AML-193 (cell line): Measurements from ENCODE around the gene MFSD8.
A peak's percentile ranks its signal among the peaks of the same experiment; 100 is the strongest.
"Not testable (repeated sequence)": the region's sequence is repeated elsewhere in the genome, so short reads cannot be mapped to it uniquely, and the experiment has no call there.

Experiments
- DNase-seq, 2 experiments: peaks; one replicate each; lab custom pipeline; 2025; lab: John Stamatoyannopoulos, UW

MFSD8 gene, protein sequence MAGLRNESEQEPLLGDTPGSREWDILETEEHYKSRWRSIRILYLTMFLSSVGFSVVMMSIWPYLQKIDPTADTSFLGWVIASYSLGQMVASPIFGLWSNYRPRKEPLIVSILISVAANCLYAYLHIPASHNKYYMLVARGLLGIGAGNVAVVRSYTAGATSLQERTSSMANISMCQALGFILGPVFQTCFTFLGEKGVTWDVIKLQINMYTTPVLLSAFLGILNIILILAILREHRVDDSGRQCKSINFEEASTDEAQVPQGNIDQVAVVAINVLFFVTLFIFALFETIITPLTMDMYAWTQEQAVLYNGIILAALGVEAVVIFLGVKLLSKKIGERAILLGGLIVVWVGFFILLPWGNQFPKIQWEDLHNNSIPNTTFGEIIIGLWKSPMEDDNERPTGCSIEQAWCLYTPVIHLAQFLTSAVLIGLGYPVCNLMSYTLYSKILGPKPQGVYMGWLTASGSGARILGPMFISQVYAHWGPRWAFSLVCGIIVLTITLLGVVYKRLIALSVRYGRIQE

DNA sequence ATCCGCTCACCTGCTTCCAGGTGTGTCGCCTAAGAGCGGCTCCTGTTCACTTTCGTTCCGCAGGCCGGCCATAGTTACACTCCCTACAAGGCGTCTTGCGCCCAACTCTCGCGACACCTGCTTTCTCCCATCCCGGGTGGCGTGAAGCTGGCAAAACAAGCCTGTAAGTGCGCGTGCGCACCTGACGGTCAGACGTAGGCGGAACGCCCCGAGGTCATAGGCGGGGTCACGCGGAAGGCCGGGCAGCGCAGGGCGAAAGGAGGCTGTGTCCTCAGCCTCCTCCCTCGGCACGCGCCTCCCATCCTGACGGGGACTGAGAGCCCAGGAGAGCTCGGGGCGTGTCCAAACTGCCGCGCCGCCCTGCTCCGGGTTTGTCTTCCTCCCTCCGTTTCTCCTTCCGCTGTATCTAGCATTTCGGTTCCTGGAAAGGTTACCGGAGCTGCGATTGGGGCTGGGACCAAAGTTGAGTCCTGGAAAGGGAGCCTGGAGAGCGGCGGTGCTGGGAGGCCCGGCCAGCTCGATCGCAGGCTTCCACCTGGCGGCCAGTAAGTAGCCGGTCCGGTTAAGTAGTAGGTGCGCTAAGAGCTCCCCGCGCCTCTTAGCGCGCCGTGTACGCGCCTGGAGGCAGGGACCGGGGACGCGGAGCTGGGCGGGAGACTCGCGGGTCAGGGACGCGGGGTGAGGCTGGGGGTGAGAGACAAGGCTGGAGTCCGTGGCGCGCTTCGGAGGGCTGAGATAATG is at the start of gene MFSD8, which contains the start of gene ABHD18:
Gene MFSD8 (minus strand): TSS at position 112 of the 741 bp plus-strand sequence. CDS start 40 bp downstream, at position 72.
Gene ABHD18 (plus strand): TSS at position 345 of the 741 bp plus-strand sequence. CDS start 17,550 bp downstream, outside the sequence.
- peak; percentile 95 to 97 for DNase-seq

DNA sequence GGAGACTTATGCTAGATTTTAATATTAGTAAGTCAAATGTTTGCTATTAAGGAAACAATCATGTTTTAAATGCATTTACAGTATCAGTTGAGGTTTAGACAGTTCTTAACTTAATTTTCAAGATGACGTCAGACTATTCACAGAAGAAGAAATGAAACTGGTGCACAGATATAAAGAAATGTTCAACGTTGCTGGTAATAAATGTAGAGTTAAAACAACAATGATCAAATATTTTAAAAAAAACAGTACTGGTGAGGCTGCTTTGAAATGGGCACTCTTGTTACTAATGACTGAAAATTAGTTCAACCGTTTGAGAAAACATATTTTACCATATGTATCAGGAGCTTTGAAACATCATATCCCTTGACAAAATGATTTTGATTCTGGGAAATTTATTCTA is 44.5 kb upstream of the MFSD8 start:
- no peak for DNase-seq

DNA sequence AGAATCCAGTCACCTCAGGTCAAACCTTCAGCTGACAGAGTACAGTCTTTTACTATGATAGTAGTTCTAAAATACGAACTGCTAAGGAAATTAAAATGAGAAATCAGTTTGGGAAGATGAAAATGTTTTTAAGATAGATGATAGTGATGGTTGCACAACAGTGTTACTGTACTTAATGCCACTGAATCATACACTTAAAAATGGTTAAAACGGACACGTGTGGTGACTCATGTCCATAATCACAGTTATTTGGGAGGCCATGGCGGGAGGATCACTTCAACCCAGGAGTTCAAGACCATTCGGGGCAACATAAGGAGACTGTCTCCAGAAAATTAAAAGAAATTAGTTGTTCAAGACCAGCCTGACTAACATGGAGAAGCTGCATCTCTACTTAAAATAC is 41.6 kb upstream of the MFSD8 start:
- DNase-seq, result no peak

DNA sequence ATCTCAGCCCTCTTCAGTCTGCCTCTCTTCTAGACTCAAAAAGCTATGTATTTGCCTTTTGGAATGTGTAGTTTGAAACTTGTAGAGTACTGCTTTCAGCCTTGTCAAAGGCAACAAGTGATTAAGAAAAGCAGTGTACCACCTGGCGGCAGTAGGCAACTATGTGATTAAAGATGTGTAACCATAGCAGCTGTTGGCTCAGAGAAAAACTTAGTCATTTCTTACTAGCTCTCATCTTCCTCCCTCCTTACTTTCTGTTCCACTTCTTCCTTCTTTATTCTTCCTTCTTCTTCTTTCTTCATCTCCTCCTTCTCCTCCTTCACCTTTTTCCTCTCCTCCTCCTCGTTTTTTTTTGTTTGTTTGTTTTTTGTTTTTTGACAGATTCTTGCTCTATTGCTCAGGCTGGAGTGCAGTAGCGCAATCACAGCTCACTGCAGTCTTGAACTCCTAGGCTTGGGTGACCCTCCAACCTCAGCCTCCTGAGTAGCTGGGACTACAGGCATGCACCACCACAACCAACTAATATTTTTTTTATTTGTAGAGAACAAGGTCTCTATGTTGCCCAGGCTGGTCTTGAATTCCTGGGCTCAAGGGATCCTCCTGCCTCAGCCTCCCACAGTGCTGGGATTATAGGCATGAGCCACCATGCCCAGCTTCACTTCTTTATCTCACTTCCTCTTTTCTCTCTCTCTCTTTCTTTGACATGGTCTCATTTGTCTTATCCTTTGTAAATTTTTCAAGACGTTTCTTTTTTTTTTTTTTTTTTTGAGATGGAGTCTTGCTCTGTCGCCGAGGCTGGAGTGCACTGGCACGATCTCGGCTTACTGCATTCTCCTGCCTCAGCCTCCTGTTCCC is 32.8 kb upstream of the MFSD8 start:
- peak in 1 of 2 experiments; percentile 7 for DNase-seq

DNA sequence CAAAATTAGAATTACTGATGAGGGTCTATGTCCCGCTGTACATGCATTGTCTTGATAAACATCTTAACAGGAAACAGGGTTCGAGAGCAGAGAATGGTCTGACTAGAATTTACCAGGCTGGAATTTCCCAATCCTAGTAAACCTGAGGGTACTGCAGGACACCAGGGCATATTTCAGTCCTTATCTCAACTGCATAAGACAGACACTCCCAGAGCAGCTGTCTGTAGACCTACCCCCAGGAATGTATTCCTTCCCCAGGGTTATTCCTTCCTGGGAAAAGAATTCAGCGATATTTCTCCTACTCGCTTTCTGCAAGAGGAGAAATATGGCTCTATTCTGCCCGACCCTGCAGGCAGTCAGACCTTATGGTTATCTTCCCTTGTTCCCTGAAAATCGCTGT is 31.5 kb upstream of the MFSD8 start:
- DNase-seq, result not testable (repeated sequence)

DNA sequence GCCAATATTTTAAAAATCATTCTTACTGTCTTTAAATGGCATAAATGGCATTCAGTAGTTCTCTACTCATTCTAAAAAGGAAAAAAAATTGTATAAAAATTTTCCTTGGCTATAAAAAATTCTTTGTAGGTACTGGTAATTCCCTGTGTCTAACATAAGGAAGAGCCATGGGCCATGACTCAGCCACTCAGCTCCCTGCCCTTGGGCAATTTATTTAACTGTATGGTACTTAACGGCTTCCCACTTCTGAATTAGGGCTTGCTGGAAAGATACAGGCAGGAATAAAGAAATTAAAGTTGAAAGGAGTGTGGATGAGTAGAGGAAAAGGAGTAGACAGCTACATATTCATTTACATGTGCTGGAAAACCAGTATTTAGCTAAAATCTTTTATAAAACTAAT is 30.8 kb upstream of the MFSD8 start:
- DNase-seq, result no peak

DNA sequence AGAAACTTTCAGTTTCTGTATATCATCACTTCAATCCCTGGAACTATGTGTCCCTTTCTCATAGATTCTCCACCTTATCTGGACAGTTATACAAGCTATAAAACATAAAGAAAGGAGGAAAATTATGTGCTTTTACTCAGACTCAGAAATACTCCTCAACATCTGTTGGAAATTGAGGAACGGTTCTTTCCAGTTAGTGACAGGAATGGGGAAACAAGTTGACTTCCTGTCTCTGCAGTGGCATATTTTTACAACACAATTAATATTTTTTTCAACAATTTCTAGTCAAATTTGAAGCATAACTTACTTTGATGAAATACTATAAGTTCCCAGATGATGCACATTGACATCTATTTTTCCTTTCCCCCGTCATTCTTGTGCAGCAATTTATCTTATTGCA is 28.2 kb upstream of the MFSD8 start:
- DNase-seq, result peak; percentile 24 to 26

DNA sequence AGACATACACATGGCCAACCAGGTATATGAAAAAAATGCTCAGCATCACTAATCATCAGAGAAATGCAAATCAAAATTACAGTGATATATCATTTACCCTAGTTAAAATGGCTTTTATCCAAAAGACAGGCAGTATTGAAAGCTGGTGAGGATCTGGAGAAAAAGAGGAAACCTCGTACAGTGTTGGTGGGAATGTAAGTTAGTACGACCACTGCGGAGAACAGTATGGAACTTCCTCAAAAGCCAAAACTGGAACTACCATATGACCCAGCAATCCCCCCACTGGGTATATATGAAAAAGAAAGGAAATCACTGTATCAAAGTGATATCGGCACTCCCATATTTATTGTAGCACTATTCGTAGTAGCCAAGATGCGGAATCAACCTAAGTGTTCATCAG is 23.7 kb upstream of the MFSD8 start:
- no peak for DNase-seq

DNA sequence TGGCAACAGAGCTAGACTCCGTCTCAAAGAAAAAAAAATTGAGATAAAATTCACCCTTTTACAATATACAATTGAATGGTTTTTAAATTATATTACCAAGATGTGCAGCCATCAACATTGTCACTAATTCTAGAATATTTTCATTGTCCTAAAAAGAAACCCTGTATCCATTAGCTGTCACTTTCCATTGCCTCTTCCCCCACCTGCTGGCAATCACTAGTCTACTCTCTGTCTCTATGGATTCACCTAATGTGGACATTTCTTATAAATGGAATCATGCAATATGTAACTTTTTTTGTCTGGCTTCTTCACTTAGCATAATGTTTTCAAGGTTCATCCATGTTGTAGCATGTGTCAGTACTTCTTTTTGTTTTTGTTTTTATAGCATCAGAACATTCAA is 21.0 kb upstream of the MFSD8 start:
- DNase-seq, result peak in 1 of 2 experiments; percentile 12

DNA sequence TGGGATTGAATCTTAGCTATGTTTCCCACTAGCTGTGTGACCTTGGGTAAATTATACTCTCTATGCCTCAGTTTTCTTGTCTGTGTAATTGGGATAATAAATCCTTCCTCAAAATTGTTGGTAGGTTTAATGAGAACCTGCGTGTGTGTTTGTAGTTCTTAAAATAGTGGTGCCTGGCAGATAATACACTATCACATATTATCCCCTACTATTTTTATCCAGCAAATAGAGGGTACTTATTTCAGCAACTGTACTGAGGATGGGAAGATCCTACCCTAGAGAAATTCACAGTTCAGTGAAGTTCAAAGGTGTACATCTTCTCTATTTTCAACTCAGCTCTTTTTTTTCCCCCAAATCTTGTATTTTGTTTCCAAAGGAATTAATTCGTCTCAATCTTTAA is 17.5 kb upstream of the MFSD8 start:
- no peak for DNase-seq

DNA sequence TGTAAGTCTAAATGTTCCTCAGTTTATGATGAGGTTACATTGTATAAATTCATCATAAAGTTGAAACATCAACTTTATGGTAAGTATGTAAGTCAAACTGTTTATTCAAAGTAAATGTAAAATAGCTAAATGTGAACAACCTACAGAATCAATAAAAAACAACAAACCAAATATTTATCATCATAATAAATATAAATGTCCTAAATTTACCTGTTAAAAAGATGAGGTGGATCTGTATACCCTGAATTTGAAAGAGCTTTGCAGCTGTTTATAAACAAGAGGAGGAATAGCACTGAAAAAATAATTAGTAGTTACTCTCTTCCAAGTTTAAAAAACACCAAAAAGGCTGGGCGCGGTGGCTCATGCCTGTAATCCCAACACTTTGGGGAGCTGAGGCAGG is 14.0 kb upstream of the MFSD8 start:
- no peak for DNase-seq

DNA sequence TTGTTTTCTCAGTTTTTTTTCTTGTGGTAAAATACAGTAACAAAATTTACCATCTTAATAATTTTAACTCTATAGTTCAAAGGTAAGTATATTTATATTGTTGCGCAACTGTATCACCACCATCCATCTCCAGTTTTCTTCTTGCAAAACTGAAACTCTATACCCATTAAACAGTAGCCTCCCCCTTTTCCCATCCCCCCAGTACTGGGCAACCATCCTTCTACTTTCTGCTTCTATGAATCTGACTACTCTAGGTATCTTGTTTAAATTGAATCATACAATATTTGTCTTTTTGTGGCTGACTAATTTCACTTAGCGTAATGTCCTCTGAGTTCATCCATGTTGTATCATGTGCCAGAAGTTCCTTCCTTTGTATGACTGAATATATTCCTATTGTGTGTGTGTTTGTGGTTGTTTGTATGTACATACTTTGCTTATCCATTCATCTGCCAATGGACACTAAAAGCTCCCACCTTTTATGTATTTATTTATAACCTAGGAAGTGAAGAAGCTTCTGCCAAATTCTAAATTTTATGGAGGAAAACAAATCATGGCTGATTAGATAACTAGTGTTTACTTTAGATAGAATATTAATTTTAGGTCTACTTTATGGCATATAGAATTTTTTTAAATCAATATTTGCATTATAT is 10.3 kb upstream of the MFSD8 start:
- DNase-seq, result no peak

DNA sequence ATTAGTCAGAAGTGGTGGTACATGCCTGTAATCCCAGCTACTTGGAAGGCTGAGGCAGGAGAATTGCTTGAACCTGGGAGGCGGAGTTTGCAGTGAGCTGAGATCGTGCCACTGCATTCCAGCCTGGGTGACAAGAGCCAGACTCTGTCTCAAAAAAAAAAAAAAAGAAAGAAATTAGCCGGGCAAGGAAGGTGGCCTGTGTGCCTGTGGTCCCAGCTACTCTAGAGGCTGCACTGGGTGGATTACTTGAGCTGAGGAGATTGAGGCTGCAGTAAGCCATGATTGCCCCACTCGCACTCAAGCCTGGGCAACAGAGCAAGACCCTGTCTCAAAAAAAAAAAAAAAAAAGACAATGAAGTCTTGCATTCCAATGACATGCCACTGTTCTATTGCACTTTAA is 6.0 kb upstream of the MFSD8 start:
- not testable (repeated sequence) for DNase-seq

DNA sequence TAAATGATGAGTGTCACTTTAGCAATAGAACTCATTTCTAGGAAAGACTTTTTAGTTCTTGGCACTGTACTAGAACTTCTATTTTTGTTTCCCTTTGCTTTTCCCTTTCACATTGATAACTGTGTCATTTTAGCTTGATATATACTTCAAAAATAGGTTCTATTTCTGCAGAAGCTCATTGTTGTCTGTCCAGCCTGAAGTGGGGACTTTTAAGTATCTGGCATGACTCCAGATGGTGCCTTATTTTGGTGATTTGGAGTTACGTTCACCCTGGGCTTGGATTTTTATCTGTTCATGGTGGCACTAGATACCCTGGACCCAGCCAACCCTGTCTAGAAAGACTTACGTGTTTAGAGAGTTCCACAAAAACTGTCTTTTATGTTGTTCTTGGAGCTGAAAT is 3.6 kb upstream of the MFSD8 start:
- no peak for DNase-seq

DNA sequence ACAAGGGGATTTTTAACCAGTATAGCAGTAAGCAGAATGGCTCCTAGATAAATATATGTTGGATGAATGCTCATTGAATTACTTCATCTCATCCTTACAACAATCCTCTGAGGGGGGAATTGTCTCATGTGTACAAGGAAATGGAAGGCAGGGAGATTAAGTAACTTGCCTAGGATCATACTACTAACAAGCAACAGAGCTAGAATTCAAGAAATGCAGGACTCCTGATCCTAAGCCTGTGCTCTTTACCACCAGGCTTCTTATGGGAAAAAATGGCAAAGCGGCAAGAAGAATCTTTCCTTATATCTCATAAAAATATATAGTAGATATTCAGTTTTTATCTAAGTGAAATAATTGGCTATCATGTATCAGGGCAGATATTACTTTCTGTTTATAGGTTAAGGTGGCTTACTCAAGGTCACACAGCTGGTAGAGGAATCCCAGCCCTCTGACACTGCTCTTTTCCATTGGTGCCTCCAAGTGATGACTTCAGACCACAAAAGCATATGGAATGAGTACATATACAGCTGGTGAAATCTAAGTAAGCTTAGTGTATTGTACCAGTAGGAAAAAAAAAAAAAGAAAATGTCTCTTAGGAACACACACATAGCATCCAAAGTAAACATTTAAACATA is 2.3 kb upstream of the MFSD8 start:
- no peak for DNase-seq

DNA sequence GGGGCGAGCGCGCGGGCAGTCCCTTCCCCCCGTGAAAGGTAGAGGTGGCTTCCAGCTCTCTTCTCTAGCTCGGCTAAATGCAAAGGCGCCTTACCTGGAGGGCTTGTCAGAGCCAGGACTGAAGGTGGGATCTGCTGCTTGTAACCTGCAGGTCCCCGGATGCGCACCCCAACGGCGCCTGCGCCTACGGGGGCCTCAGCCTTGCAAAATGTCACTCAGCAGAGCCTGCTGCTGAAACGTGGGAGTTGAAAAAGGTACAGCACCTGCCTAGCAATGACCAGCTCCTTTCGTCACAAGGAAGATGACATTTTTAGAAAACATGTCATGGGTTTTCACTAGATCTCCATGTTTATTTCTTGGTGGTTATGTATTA is 816 bp upstream of the MFSD8 start:
- peak in 1 of 2 experiments; percentile 13 for DNase-seq

DNA sequence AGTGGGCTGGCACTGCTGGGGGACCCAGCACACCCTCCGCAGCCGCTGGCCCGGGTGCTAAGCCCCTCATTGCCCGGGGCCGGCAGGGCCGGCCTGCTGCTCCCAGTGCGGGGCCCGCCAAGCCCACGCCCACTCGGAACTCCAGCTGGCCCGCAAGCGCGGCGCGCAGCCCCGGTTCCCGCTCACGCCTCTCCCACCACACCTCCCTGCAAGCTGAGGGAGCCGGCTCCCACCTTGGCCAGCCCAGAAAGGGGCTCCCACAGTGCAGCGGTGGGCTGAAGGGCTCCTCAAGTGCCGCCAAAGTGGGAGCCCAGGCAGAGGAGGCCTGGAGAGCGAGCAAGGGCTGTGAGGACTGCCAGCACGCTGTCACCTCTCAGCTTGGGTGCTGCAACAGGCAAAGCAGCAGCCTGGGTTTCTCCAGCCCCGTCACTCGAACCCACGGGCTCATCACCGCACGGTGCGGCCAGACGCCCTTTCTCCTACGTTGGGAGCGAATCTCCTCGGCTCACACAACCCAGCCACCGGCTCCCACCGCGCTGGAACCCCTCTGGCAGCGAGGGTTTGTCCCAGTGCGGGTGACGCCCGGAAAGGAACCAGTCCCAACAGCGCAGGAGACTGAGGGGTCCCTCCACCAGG is 429 bp downstream of the MFSD8 start:
- not testable (repeated sequence) for DNase-seq

DNA sequence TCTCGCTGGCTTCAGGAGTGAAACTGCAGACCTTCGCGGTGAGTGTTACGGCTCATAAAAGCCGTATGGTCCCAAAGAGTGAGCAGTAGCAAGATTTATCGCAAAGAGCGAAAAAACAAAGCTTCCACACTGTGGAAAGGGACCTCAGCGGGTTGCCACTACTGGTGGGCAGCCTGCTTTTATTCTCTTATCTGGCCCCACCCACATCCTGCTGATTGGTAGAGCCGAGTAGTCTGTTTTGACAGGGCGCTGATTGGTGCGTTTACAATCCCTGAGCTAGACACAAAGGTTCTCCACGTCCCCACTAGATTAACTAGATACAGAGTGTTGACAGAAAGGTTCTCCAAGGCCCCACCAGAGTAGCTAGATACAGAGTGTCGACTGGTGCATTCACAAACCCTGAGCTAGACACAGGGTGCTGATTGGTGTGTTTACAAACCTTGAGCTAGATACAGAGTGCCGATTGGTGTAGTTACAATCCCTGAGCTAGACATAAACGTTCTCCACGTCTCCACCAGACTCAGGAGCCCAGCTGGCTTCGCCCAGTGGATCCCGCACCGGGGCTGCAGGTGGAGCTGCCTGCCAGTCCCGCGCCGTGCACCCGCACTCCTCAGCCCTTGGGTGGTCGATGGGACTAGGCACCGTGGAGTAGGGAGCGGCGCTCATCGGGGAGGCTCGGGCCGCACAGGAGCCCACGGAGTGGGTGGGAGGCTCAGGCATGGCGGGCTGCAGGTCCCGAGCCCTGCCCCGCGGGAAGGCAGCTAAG is 1.2 kb downstream of the MFSD8 start:
- DNase-seq, result not testable (repeated sequence)

DNA sequence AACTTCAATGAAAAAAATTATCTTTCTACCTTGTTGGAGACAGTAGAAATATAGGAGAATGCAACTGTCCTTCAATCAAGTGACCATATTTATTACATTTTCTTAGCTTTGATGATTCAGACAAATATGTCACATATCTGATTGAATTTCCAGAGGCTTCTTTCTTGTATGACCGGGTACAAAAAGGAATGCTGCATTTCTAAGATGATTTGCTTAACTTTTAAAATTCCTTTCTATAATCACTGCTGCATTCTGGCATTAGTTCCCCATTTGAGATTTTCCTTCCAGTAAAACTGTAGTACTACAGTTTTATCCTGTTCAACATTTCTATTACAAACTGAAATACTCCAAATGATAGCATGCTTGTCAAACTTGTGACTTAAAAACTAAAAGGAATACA is 5.2 kb downstream of the MFSD8 start:
- DNase-seq, result no peak

DNA sequence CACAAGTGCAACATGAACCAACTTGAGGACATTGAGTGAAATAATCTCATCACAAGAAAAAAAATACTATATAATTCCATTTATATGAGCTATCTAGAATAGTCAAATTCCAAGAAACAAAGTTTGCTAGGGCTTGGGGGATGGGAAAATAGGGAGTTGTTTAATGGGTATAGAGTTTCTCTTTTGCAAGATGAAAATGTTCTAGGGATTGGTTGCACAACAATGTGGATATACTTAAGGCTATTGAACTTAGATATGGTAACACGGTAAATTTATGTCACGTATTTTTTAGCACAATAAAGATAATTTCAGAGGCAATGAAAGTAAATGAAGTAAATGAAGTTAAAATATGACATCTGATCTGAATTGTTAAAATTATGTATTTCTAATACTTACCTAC is 7.9 kb downstream of the MFSD8 start:
- no peak for DNase-seq
